Measurements from ENCODE around the gene STON1. TPM values are rescaled to one million over a fixed set of nuclear protein-coding genes. Genes with fewer than 3 reads are reported as not detected.

The STON1 gene
- total and polyA plus RNA-seq, 2 of the 4 experiments (the other 2 are of a cell fraction): 4.0 to 5.7 TPM

DNA sequence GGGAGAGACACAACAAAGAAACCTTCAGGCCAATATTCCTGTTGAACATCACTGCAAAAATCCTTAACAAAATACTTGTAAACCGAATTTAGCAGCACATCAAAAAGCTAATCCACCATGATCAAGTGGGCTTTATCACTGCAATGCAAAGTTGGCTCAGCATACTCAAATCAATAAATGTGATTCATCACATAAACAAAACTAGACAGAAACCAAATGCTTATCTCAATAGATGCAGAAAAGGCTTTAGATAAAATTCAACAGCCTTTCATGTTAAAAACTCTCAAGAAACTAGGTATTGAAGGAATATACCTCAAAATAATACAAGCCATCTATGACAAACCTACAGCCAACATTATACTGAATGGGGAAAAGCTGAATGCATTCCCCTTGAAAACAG lies 108.3 kb downstream of the STON1 start:
- POLR2A ChIA-PET (ENCODE audit: unreplicated experiment): no interaction called here
- H3K4me1 ChIP-seq (ENCODE audit: control insufficient read depth, insufficient read depth, low read length): no peaks in the 10 kb centered on the region
- no peaks in the 10 kb centered on the region for H3K36me3 ChIP-seq (ENCODE audit: control insufficient read depth, insufficient read depth, low read length)
- H3K4me3 ChIP-seq (ENCODE audit: insufficient read depth, low read depth, low read length): no peak overlapping the region
- no peaks in the 10 kb centered on the region for H4K20me1 ChIP-seq (ENCODE audit: insufficient read depth, low read length)
- H2AFZ ChIP-seq (replicated peaks; ENCODE audit: low read length, poor library complexity): no peak overlapping the region
- no peak for DNase-seq
- H2BK120ac ChIP-seq (ENCODE audit: low read depth, low read length): no peak overlapping the region
- no peak for TF ChIP-seq CTCF (conservative IDR thresholded peaks at IDR 0.05; ENCODE audit: low read depth, low read length)
- TF ChIP-seq BHLHE40 (IDR thresholded peaks at IDR 0.05; ENCODE audit: low read depth, low read length): no peak
- no peak for TF ChIP-seq FOS (IDR thresholded peaks at IDR 0.05; ENCODE audit: low read depth, low read length)
- TF ChIP-seq RCOR1 (IDR thresholded peaks at IDR 0.05; ENCODE audit: insufficient replicate concordance, low read length): no peak
- TF ChIP-seq MAFK (IDR thresholded peaks at IDR 0.05; ENCODE audit: low read depth, low read length): no peak
- no peak for TF ChIP-seq SMC3 (IDR thresholded peaks at IDR 0.05; ENCODE audit: low read depth, low read length)
- TF ChIP-seq POLR2A (IDR thresholded peaks at IDR 0.05; ENCODE audit: low read depth, low read length): no peak
- TF ChIP-seq MXI1 (IDR thresholded peaks at IDR 0.05; ENCODE audit: borderline replicate concordance, low read depth, low read length): no peak
- TF ChIP-seq CEBPB (IDR thresholded peaks at IDR 0.05; ENCODE audit: low read depth, low read length): no peak
- no peak for TF ChIP-seq ELK1 (IDR thresholded peaks at IDR 0.05; ENCODE audit: borderline replicate concordance, low read depth, low read length)
- no peak for TF ChIP-seq RFX5 (IDR thresholded peaks at IDR 0.05; ENCODE audit: low read depth, low read length)
- no peak for TF ChIP-seq RAD21 (IDR thresholded peaks at IDR 0.05; ENCODE audit: low read length)
- no peak for TF ChIP-seq MAZ (IDR thresholded peaks at IDR 0.05; ENCODE audit: borderline replicate concordance, low read depth, low read length)
- no peak for TF ChIP-seq NFE2L2 (IDR thresholded peaks at IDR 0.05; ENCODE audit: low read depth, low read length)
- dilution Hi-C loops (cut with HindIII; ENCODE audit: low sequenced_read_pairs, unreplicated experiment): no loop called here
- no peak overlapping the region for H4K91ac ChIP-seq (ENCODE audit: insufficient read depth, low read depth, low read length)
- no peak overlapping the region for H2AK9ac ChIP-seq (replicated peaks; ENCODE audit: low read depth, low read length, poor library complexity)
- no peak overlapping the region for H4K8ac ChIP-seq (ENCODE audit: low read depth in 2 of 2, low read length in 2 of 2)
- no peak overlapping the region for H3K23ac ChIP-seq (ENCODE audit: low read depth, low read length)
- H2BK20ac ChIP-seq (ENCODE audit: low read depth, low read length): no peak overlapping the region
- no peak overlapping the region for H3K9ac ChIP-seq (ENCODE audit: low read depth, low read length)
- in situ Hi-C loops (cut with MboI; ENCODE audit: low sequenced_read_pairs): no loop called here
- H3K56ac ChIP-seq (ENCODE audit: extremely low read depth, insufficient read depth, low read length): no peak overlapping the region
- no peak for ATAC-seq (ENCODE audit: low read depth)
- H3K9me3 ChIP-seq (ENCODE audit: control insufficient read depth, insufficient read depth, low read length): no peaks in the 10 kb centered on the region
- H3K9me1 ChIP-seq (ENCODE audit: insufficient read depth, low read length): no peaks in the 10 kb centered on the region
- no peak overlapping the region for H2BK15ac ChIP-seq (ENCODE audit: low read depth, low read length)
- H2AK5ac ChIP-seq (ENCODE audit: low read depth, low read length): no peak overlapping the region
- intact Hi-C loops (cut with micrococcal nuclease): no loop called here
- no peak overlapping the region for H3K14ac ChIP-seq (replicated peaks; ENCODE audit: low read depth, low read length)
- no peaks in the 10 kb centered on the region for H3K79me1 ChIP-seq (ENCODE audit: low read depth in 1 of 2, low read length in 2 of 2)
- no peak overlapping the region for H3K18ac ChIP-seq (ENCODE audit: low read depth, low read length)
- 14% methylated on average over 1 of the region's 1 CpG; no CpG with 5 or more reads in 1 of the 2 experiments for WGBS, 2 experiments (ENCODE audit: extremely low coverage in 2 of 2, insufficient read length in 1 of 2)
- H2BK5ac ChIP-seq (ENCODE audit: low read depth, low read length, poor library complexity, severe bottlenecking): no peak overlapping the region
- H4K5ac ChIP-seq (ENCODE audit: low read depth, low read length): no peak overlapping the region
- no peak overlapping the region for H3K27ac ChIP-seq (ENCODE audit: insufficient read depth, low read length)
- BruUV-seq (replicated peaks): no TSS peak
- H3K4me2 ChIP-seq (ENCODE audit: low read depth, low read length): no peak overlapping the region
- H3K27me3 ChIP-seq (ENCODE audit: control insufficient read depth, insufficient read depth, low read length): no peaks in the 10 kb centered on the region
- CTCF ChIA-PET: no interaction called here
- no peak overlapping the region for H3K4ac ChIP-seq (ENCODE audit: low read depth, low read length)
